ENCODE measurements around the gene CENPN.

CENPN gene

GRCh38 chr16:80968386-80969113, 38.5 kb upstream of the CENPN start:
- no peak overlapping the region for H3K4me3 ChIP-seq (ENCODE audit: low read depth, low read length)
- TF ChIP-seq POLR2A (IDR thresholded peaks at IDR 0.05; ENCODE audit: extremely low read depth, insufficient read length) (no peak), CTCF (IDR thresholded peaks at IDR 0.05; ENCODE audit: low read depth, low read length) (no peak), MYC (IDR thresholded peaks at IDR 0.05; ENCODE audit: low read depth, low read length) (no peak), MAX (IDR thresholded peaks at IDR 0.05; ENCODE audit: low read depth, low read length) (no peak)
- DNase-seq (ENCODE audit: low read depth), result no peak

GRCh38 chr16:80969114-80969484, 37.9 kb upstream of the CENPN start:
- no peak for TF ChIP-seq MYC (IDR thresholded peaks at IDR 0.05; ENCODE audit: low read depth, low read length)
- TF ChIP-seq CTCF (IDR thresholded peaks at IDR 0.05; ENCODE audit: low read depth, low read length), result no peak
- H3K4me3 ChIP-seq (ENCODE audit: low read depth, low read length), result no peak overlapping the region
- DNase-seq (ENCODE audit: low read depth), result no peak

GRCh38 chr16:80971819-80972218, 35.2 kb upstream of the CENPN start:
- TF ChIP-seq MAX (IDR thresholded peaks at IDR 0.05; ENCODE audit: low read depth, low read length), result no peak
- no peak for DNase-seq (ENCODE audit: low read depth)
- no peak overlapping the region for H3K4me3 ChIP-seq (ENCODE audit: low read depth, low read length)

- no peak overlapping the region for H3K4me3 ChIP-seq (ENCODE audit: low read depth, low read length)
- no peak for TF ChIP-seq MAX (IDR thresholded peaks at IDR 0.05; ENCODE audit: low read depth, low read length)
- no peak for TF ChIP-seq POLR2A (IDR thresholded peaks at IDR 0.05; ENCODE audit: extremely low read depth, insufficient read length)
- no peak for TF ChIP-seq MYC (IDR thresholded peaks at IDR 0.05; ENCODE audit: low read depth, low read length)
- no peak for TF ChIP-seq CTCF (IDR thresholded peaks at IDR 0.05; ENCODE audit: low read depth, low read length)
- DNase-seq (ENCODE audit: low read depth), result no peak
Observed at GRCh38 chr16:80972611-80973010, 34.4 kb upstream of the CENPN start.

- DNase-seq (ENCODE audit: low read depth), result no peak
- TF ChIP-seq POLR2A (IDR thresholded peaks at IDR 0.05; ENCODE audit: extremely low read depth, insufficient read length) (no peak), CTCF (IDR thresholded peaks at IDR 0.05; ENCODE audit: low read depth, low read length) (no peak), MAX (IDR thresholded peaks at IDR 0.05; ENCODE audit: low read depth, low read length) (no peak), MYC (IDR thresholded peaks at IDR 0.05; ENCODE audit: low read depth, low read length) (no peak)
- no peak overlapping the region for H3K4me3 ChIP-seq (ENCODE audit: low read depth, low read length)
Observed at GRCh38 chr16:80973991-80974390, 33.0 kb upstream of the CENPN start.

GRCh38 chr16:80974649-80975376, 32.2 kb upstream of the CENPN start:
- DNase-seq (ENCODE audit: low read depth), result no peak
- TF ChIP-seq MYC (IDR thresholded peaks at IDR 0.05; ENCODE audit: low read depth, low read length) (no peak), CTCF (IDR thresholded peaks at IDR 0.05; ENCODE audit: low read depth, low read length) (peak; percentile 18)
- H3K4me3 ChIP-seq (ENCODE audit: low read depth, low read length), result no peak overlapping the region

Data from NB4 (cell line).